DMS153 (cell line): Measurements from ENCODE around the gene DGLUCY.
"Not testable (repeated sequence)": the region's sequence is repeated elsewhere in the genome, so short reads cannot be mapped to it uniquely, and the experiment has no call there.

Source experiments
- DNase-seq: peaks from one replicate; lab custom pipeline; 2025; lab: John Stamatoyannopoulos, UW

The DGLUCY gene

GRCh38 chr14:91233936-91234790, 120.3 kb downstream of the DGLUCY start:
- DNase-seq, result no peak

- no peak for DNase-seq
Observed at GRCh38 chr14:91234791-91235114, 120.9 kb downstream of the DGLUCY start.

- no peak for DNase-seq
Observed at GRCh38 chr14:91235841-91236240, 122.0 kb downstream of the DGLUCY start.

GRCh38 chr14:91237219-91237618, 123.3 kb downstream of the DGLUCY start:
- DNase-seq, result no peak

- no peak for DNase-seq
Observed at GRCh38 chr14:91238085-91238484, 124.2 kb downstream of the DGLUCY start.

GRCh38 chr14:91238661-91239060, 124.8 kb downstream of the DGLUCY start:
- no peak for DNase-seq

- no peak for DNase-seq
Observed at GRCh38 chr14:91241863-91242262, 128.0 kb downstream of the DGLUCY start.

- no peak for DNase-seq
Observed at GRCh38 chr14:91242635-91243034, 128.8 kb downstream of the DGLUCY start.

- DNase-seq, result no peak
Observed at GRCh38 chr14:91243074-91243471, 129.2 kb downstream of the DGLUCY start.

- peak; percentile 24 for DNase-seq
Observed at GRCh38 chr14:91244501-91244901, 130.6 kb downstream of the DGLUCY start, which contains the start of gene GPR68. Gene GPR68, minus strand, starts transcription at chr14:91244704. Its CDS starts 9,654 bp downstream, at chr14:91235050.

GRCh38 chr14:91245029-91245428, 131.2 kb downstream of the DGLUCY start:
- DNase-seq, result no peak

- DNase-seq, result not testable (repeated sequence)
Observed at GRCh38 chr14:91245616-91246015, 131.7 kb downstream of the DGLUCY start.

GRCh38 chr14:91246051-91246852, 132.4 kb downstream of the DGLUCY start:
- DNase-seq, result no peak

- peak; percentile 88 for DNase-seq
Observed at GRCh38 chr14:91249841-91250616, 136.2 kb downstream of the DGLUCY start.

GRCh38 chr14:91250912-91251311, 137.0 kb downstream of the DGLUCY start:
- no peak for DNase-seq

- no peak for DNase-seq
Observed at GRCh38 chr14:91252871-91253794, 139.3 kb downstream of the DGLUCY start.

GRCh38 chr14:91253795-91254323, 140.0 kb downstream of the DGLUCY start:
- DNase-seq, result no peak

- DNase-seq, result no peak
Observed at GRCh38 chr14:91254461-91254860, 140.6 kb downstream of the DGLUCY start.

GRCh38 chr14:91255026-91255695, 141.3 kb downstream of the DGLUCY start:
- no peak for DNase-seq

- no peak for DNase-seq
Observed at GRCh38 chr14:91256661-91257060, 142.8 kb downstream of the DGLUCY start.
